Body of pancreas (tissue), 4 donors: ENCODE data around the gene SLC7A7. TPM values are rescaled to one million over a fixed set of nuclear protein-coding genes. Genes with fewer than 3 reads are reported as not detected.

Source experiments
- ATAC-seq: fragments of 150-250 bp; one replicate; pipeline ENCODE4 v1.9.1; 2016
- DNase-seq, 4 donors: peaks; one replicate each; pipeline ENCODE4 v3.0.0-alpha.2; 2019
- H3K27ac ChIP-seq, 4 donors: fragments of 200-600 bp; sonication (generic); 1 replicate in 3 of 4; 2 replicates in 1 of 4; pipeline versions ENCODE4 v1.5.1 to v1.6.1; 2016 to 2019; ENCODE audit warnings: mild to moderate bottlenecking in 1 of 4, mixed read lengths in 1 of 4, moderate library complexity in 1 of 4
- H3K27me3 ChIP-seq, 2 donors: fragments of 200-600 bp; sonication (generic); one replicate each; pipeline ENCODE4 v1.6.0; 2016; ENCODE audit warnings: mild to moderate bottlenecking in 1 of 2
- H3K36me3 ChIP-seq, 2 donors: fragments of 200-600 bp; sonication (generic); replicated peaks in 1 of 2; 2 replicates each; pipeline ENCODE4 v1.5.1; 2016; ENCODE audit warnings: low read depth in 2 of 2; ENCODE audit not compliant: insufficient read depth in 1 of 2
- H3K4me1 ChIP-seq: fragments of 200-600 bp; sonication (generic); one replicate; pipeline ENCODE4 v1.6.0; 2016
- H3K4me3 ChIP-seq, 2 donors: fragments of 200-600 bp; sonication (generic); 1 replicate in 1 of 2; 2 replicates in 1 of 2; pipeline ENCODE4 v1.5.1; 2016 to 2019
- H3K9me3 ChIP-seq, 3 donors: fragments of 200-600 bp; sonication (generic); 1 replicate in 2 of 3; 2 replicates in 1 of 3; pipeline ENCODE4 v1.5.1; 2016
- CTCF ChIP-seq, 7 experiments: fragments of 450-650 bp in 4 of 7; fragments of 200-600 bp in 3 of 7; sonication (generic) in 3 of 7; IDR thresholded peaks; one replicate each; pipeline ENCODE4 v1.5.1; 2016 to 2019; ENCODE audit warnings: antibody characterized with exemption in 7 of 7
- POLR2A ChIP-seq, 3 donors: fragments of 450-650 bp; IDR thresholded peaks; one replicate each; pipeline ENCODE4 v1.6.1; 2016; ENCODE audit warnings: antibody characterized with exemption in 3 of 3, mild to moderate bottlenecking in 2 of 3
- WGBS, 2 donors: methylation state at CpG; one replicate each; pipeline ENCODE4 v1.1.5; 2017; 5-methylcytosine and 5-hydroxymethylcytosine counted together
- intact Hi-C: fragments of 100-400 bp; cut with DNase I; formaldehyde crosslinking; loops from one replicate; pipeline ENCODE4 v1.15.1; 2023
- total RNA-seq, 2 donors: library from RNA; depleted of rRNA; stranded (reverse); fragments of >200 nt; gene quantifications; one replicate each; pipeline ENCODE4 v1.1.0, GENCODE V29; 2016

Gene SLC7A7
- total RNA-seq, 2 donors from 2014 or later: 6.9 to 16.6 TPM

- TF ChIP-seq POLR2A (IDR thresholded peaks at IDR 0.05): no peak
- no peak for TF ChIP-seq CTCF (IDR thresholded peaks at IDR 0.05)
- Histone ChIP-seq H3K4me3 (no peak overlapping the region), H3K9me3 (no peaks in the 10 kb centered on the region), H3K27ac (no peak overlapping the region), H3K36me3 (no peaks in the 10 kb centered on the region), H3K27me3 (no peaks in the 10 kb centered on the region), H3K4me1 (peaks cover 42% of the 10 kb centered on the region)
- ATAC-seq: no peak
- DNase-seq: peak in 1 of 4 donors; percentile 43
- WGBS, 2 donors: 40 to 74% methylated on average over 8 of the region's 8 CpGs
- intact Hi-C loops: loop anchor here (5.0 kb wide), 1 partner anchor 32 kb away; no protein-coding TSS in a partner anchor
Observed at GRCh38 chr14:22824711-22825359, 9.6 kb upstream of the SLC7A7 start.

- Histone ChIP-seq H3K27ac (peak overlapping the region; percentile 74 to 88 (median 82)), H3K27me3 (no peaks in the 10 kb centered on the region), H3K4me3 (no peak overlapping the region), H3K9me3 (no peaks in the 10 kb centered on the region), H3K36me3 (no peaks in the 10 kb centered on the region), H3K4me1 (peaks cover 60% of the 10 kb centered on the region)
- TF ChIP-seq CTCF (IDR thresholded peaks at IDR 0.05) (peak; percentile 70 to 81 (median 77)), POLR2A (IDR thresholded peaks at IDR 0.05) (no peak)
- intact Hi-C loops: loop anchor here (5.0 kb wide), 1 partner anchor 35 kb away; no protein-coding TSS in a partner anchor
- DNase-seq (peak; percentile 67 to 76 (median 70)), ATAC-seq (peak; percentile 46)
- WGBS, 2 donors: 4 to 13% methylated on average over 13 to 34 of the region's 34 CpGs
Observed at GRCh38 chr14:22822571-22823098, 7.4 kb upstream of the SLC7A7 start.

- H3K4me3 ChIP-seq: no peak overlapping the region
- ATAC-seq (no peak), DNase-seq (peak in 1 of 4 donors; percentile 32)
- no peak for TF ChIP-seq CTCF (IDR thresholded peaks at IDR 0.05)
- no peak for TF ChIP-seq POLR2A (IDR thresholded peaks at IDR 0.05)
- WGBS, 2 donors: 66 to 76% methylated on average over 31 of the region's 32 CpGs
- H3K36me3 ChIP-seq: no peaks in the 10 kb centered on the region
- H3K27ac ChIP-seq: peak overlapping the region; percentile 74 to 88 (median 82)
- H3K9me3 ChIP-seq: no peaks in the 10 kb centered on the region
- H3K27me3 ChIP-seq: no peaks in the 10 kb centered on the region
- intact Hi-C loops: loop anchor here (5.0 kb wide), 1 partner anchor 35 kb away; no protein-coding TSS in a partner anchor
- H3K4me1 ChIP-seq: peaks cover 64% of the 10 kb centered on the region
Observed at GRCh38 chr14:22822016-22822570, 6.9 kb upstream of the SLC7A7 start.

GRCh38 chr14:22821193-22822015 is 6.2 kb upstream of the SLC7A7 start:
- intact Hi-C loops: loop anchor here (5.0 kb wide), 1 partner anchor 36 kb away; no protein-coding TSS in a partner anchor
- Histone ChIP-seq H3K4me1 (peaks cover 64% of the 10 kb centered on the region), H3K27me3 (no peaks in the 10 kb centered on the region), H3K4me3 (no peak overlapping the region), H3K27ac (peak overlapping the region; percentile 74 to 88 (median 82)), H3K36me3 (no peaks in the 10 kb centered on the region), H3K9me3 (no peaks in the 10 kb centered on the region)
- peak; percentile 64 to 81 (median 77) for DNase-seq
- no peak for TF ChIP-seq CTCF (IDR thresholded peaks at IDR 0.05)
- TF ChIP-seq POLR2A (IDR thresholded peaks at IDR 0.05): peak in 2 of 3 donors; percentile 48 to 49
- peak; percentile 73 for ATAC-seq
- 17 to 25% methylated on average over 24 of the region's 24 CpGs for WGBS, 2 donors
